HL-60 (cell line): Measurements from ENCODE around the gene RAMACL.

Experiments used
- DNase-seq, 2 experiments: peaks; one replicate each; pipeline ENCODE4 v3.0.0-alpha.2; 2010 to 2020; ENCODE audit warnings: low read depth in 1 of 2, low spot score in 1 of 2
- H3K27ac ChIP-seq: fragments of 250-450 bp; sonication (Bioruptor Pico); replicated peaks from 2 replicates; pipeline ENCODE4 v1.5.1; 2020; ENCODE audit warnings: mild to moderate bottlenecking, moderate library complexity
- H3K27me3 ChIP-seq: fragments of 250-450 bp; sonication (Bioruptor Pico); 2 replicates; pipeline ENCODE4 v1.5.1; 2021; ENCODE audit warnings: mild to moderate bottlenecking, moderate library complexity; ENCODE audit not compliant: insufficient read depth, poor library complexity, severe bottlenecking
- H3K4me3 ChIP-seq: replicated peaks from 2 replicates; pipeline ENCODE4 v1.5.1; 2011; ENCODE audit warnings: mild to moderate bottlenecking, control low read depth, low read length; ENCODE audit not compliant: insufficient read depth
- GABPA ChIP-seq: IDR thresholded peaks from 2 replicates; pipeline ENCODE4 v1.6.1; 2012; ENCODE audit warnings: low read depth
- POLR2AphosphoS5 ChIP-seq: IDR thresholded peaks from 2 replicates; pipeline ENCODE4 v1.6.1; 2012; ENCODE audit warnings: low read depth
- SPI1 ChIP-seq: IDR thresholded peaks from 2 replicates; pipeline ENCODE4 v1.6.1; 2012; ENCODE audit warnings: low read depth, mild to moderate bottlenecking, borderline replicate concordance
- TF ChIP-seq, protein P1 (sequence below): IDR thresholded peaks from 2 replicates; pipeline ENCODE4 v1.6.1; 2012; ENCODE audit warnings: low read depth; ENCODE audit not compliant: insufficient replicate concordance
- TF ChIP-seq, protein P2 (sequence below): IDR thresholded peaks from one replicate; pipeline ENCODE4 v1.5.1; 2011; ENCODE audit warnings: low read length, control low read depth, inconsistent platforms; ENCODE audit not compliant: insufficient read depth

Gene RAMACL

DNA sequence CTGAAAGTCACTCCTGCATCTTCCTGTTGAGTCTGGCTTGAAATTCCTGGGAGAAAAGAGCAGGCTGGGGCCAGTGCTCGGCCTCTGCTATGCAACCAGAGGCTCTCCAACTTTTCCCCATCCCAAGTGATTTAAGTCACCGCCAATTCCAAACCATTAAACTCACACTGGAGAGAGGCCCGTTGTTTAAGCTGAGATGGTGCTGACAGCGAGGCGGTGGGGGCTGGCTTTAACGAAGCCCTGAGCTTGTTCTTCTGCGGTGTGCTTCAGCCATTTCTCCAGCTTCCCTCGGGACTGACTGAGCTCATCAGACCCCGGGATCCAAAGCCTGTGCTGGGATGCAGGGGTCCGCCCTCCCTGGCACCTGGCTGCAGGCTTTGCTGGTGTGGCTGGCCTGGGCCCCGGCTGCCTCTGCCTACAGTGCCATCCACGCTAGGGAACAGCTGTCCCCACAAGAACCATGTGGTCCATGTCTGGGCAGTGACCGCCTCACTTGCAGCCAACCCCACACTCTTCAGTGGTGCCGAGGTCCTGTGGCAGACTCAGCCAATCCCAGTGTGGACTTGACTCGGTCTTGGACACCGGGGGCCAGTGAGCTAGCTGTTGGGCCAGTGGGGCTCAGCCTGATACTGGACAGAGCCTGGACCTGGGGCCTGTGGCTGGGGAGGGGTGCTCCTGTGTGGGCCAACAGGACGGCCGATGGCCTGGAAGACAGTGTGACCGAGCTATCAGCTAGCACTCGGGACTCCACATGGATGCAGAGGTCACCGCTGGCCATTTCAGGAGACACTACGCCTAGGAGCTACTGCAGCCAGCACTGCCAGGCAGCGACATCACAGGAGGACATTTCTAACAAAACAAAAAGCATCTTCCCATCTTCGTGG lies 21.2 kb downstream of the RAMACL start:
- TF ChIP-seq SPI1: no peak
- no peak for TF ChIP-seq POLR2AphosphoS5
- TF ChIP-seq, protein P1, sequence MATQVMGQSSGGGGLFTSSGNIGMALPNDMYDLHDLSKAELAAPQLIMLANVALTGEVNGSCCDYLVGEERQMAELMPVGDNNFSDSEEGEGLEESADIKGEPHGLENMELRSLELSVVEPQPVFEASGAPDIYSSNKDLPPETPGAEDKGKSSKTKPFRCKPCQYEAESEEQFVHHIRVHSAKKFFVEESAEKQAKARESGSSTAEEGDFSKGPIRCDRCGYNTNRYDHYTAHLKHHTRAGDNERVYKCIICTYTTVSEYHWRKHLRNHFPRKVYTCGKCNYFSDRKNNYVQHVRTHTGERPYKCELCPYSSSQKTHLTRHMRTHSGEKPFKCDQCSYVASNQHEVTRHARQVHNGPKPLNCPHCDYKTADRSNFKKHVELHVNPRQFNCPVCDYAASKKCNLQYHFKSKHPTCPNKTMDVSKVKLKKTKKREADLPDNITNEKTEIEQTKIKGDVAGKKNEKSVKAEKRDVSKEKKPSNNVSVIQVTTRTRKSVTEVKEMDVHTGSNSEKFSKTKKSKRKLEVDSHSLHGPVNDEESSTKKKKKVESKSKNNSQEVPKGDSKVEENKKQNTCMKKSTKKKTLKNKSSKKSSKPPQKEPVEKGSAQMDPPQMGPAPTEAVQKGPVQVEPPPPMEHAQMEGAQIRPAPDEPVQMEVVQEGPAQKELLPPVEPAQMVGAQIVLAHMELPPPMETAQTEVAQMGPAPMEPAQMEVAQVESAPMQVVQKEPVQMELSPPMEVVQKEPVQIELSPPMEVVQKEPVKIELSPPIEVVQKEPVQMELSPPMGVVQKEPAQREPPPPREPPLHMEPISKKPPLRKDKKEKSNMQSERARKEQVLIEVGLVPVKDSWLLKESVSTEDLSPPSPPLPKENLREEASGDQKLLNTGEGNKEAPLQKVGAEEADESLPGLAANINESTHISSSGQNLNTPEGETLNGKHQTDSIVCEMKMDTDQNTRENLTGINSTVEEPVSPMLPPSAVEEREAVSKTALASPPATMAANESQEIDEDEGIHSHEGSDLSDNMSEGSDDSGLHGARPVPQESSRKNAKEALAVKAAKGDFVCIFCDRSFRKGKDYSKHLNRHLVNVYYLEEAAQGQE: no peak
- no peak for TF ChIP-seq GABPA
- TF ChIP-seq, protein P2, sequence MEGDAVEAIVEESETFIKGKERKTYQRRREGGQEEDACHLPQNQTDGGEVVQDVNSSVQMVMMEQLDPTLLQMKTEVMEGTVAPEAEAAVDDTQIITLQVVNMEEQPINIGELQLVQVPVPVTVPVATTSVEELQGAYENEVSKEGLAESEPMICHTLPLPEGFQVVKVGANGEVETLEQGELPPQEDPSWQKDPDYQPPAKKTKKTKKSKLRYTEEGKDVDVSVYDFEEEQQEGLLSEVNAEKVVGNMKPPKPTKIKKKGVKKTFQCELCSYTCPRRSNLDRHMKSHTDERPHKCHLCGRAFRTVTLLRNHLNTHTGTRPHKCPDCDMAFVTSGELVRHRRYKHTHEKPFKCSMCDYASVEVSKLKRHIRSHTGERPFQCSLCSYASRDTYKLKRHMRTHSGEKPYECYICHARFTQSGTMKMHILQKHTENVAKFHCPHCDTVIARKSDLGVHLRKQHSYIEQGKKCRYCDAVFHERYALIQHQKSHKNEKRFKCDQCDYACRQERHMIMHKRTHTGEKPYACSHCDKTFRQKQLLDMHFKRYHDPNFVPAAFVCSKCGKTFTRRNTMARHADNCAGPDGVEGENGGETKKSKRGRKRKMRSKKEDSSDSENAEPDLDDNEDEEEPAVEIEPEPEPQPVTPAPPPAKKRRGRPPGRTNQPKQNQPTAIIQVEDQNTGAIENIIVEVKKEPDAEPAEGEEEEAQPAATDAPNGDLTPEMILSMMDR: no peak
- DNase-seq: no peak
- no peak overlapping the region for H3K27ac ChIP-seq
- no peak overlapping the region for H3K4me3 ChIP-seq
- no peaks in the 10 kb centered on the region for H3K27me3 ChIP-seq

DNA sequence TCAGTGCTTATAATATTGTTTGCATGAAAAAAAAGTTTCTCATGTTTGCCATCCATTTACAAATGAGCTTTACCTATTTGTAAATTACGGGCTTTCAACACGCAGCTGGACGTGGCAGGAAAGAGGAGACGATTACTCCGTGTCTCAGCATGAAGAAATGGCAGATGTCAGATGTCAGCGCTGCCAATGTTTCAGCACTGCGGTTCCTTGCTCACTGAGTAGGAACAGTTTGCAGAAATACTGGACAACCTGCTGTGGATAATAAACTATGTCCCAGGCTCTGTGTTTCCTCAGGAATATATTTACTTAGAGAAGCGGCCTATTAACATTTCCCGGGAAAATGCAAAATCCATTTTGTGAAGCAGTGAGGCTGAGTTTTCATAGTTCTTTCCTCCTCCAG lies 22.7 kb downstream of the RAMACL start:
- no peaks in the 10 kb centered on the region for H3K27me3 ChIP-seq
- no peak overlapping the region for H3K27ac ChIP-seq
- DNase-seq: no peak
- H3K4me3 ChIP-seq: no peak overlapping the region
- TF ChIP-seq SPI1: no peak
- TF ChIP-seq POLR2AphosphoS5: no peak
- TF ChIP-seq, protein P1: no peak
- TF ChIP-seq GABPA: no peak
- TF ChIP-seq, protein P2: no peak

DNA sequence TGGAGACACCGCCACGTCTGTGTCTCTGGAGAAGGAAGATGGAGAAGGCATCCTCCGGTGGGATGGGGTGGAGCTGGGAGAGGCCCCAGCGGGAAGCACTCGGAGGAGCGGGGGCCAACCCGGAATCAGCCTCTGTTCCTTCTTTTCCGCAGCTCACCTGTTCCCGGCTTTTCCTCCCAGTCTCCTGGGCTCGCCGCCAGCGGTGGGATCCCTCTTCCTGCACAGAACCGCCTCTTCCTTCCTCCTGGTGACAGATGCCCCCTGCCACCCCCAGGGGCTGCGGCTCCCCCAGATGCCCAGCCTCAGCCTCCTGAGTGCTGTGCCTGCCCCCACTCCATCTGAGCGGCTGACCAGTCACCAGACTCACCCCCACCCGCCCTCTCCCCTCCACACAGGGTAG lies 23.3 kb downstream of the RAMACL start:
- Histone ChIP-seq H3K4me3 (no peak overlapping the region), H3K27me3 (no peaks in the 10 kb centered on the region), H3K27ac (no peak overlapping the region)
- TF ChIP-seq, protein P1: no peak
- TF ChIP-seq POLR2AphosphoS5 (no peak), GABPA (no peak), SPI1 (no peak)
- TF ChIP-seq, protein P2: no peak
- no peak for DNase-seq
